Karpas-422 (cell line): Measurements from ENCODE around the gene ACAT2. TPM values are rescaled to one million over a fixed set of nuclear protein-coding genes. Genes with fewer than 3 reads are reported as not detected.
A peak's percentile ranks its signal among the peaks of the same experiment; 100 is the strongest.
"Not testable (repeated sequence)": the region's sequence is repeated elsewhere in the genome, so short reads cannot be mapped to it uniquely, and the experiment has no call there.

ENCODE experiments used
- DNase-seq: peaks from one replicate; pipeline ENCODE4 v3.0.0-alpha.2; 2015
- H2AFZ ChIP-seq: fragments of 200-600 bp; sonication (generic); 2 replicates; pipeline ENCODE4 v1.6.1; 2014; ENCODE audit warnings: antibody characterized with exemption, low read length, mixed read lengths
- H3K27ac ChIP-seq: fragments of 200-600 bp; sonication (generic); 2 replicates; pipeline ENCODE4 v1.5.1; 2014; ENCODE audit warnings: mild to moderate bottlenecking, low read length, moderate library complexity
- H3K27me3 ChIP-seq: fragments of 200-600 bp; sonication (generic); 2 replicates; pipeline ENCODE4 v1.6.1; 2014; ENCODE audit warnings: low read length, mixed read lengths
- H3K36me3 ChIP-seq: fragments of 200-600 bp; sonication (generic); 2 replicates; pipeline ENCODE4 v1.6.1; 2014; ENCODE audit warnings: low read length, mixed read lengths; ENCODE audit not compliant: insufficient read depth
- H3K4me1 ChIP-seq: fragments of 200-600 bp; sonication (generic); 2 replicates; pipeline ENCODE4 v1.6.1; 2014; ENCODE audit warnings: mild to moderate bottlenecking, low read length, mixed read lengths
- H3K4me2 ChIP-seq: fragments of 200-600 bp; sonication (generic); 2 replicates; pipeline ENCODE4 v1.6.1; 2014; ENCODE audit warnings: low read length, low read depth, mild to moderate bottlenecking; ENCODE audit not compliant: poor library complexity, severe bottlenecking
- H3K4me3 ChIP-seq: fragments of 200-600 bp; sonication (generic); 2 replicates; pipeline ENCODE4 v1.5.1; 2014; ENCODE audit warnings: mild to moderate bottlenecking, antibody characterized with exemption, low read length, mixed read lengths
- H3K79me2 ChIP-seq: fragments of 200-600 bp; sonication (generic); 2 replicates; pipeline ENCODE4 v1.6.1; 2014; ENCODE audit warnings: mild to moderate bottlenecking, low read length, mixed read lengths
- H3K9ac ChIP-seq: fragments of 200-600 bp; sonication (generic); 2 replicates; pipeline ENCODE4 v1.6.0; 2014; ENCODE audit warnings: low read length
- H3K9me2 ChIP-seq: fragments of 200-600 bp; sonication (generic), shearing (Covaris generic); replicated peaks from 2 replicates; pipeline ENCODE4 v1.6.0; 2014; ENCODE audit warnings: mild to moderate bottlenecking, low read length, moderate library complexity; ENCODE audit not compliant: insufficient read depth
- H3K9me3 ChIP-seq: fragments of 300-700, 200-600 bp; sonication (generic); 2 replicates; pipeline ENCODE4 v1.6.1; 2014; ENCODE audit warnings: low read length, mixed read lengths
- H4K20me1 ChIP-seq: fragments of 200-600 bp; sonication (generic); 2 replicates; pipeline ENCODE4 v1.6.1; 2014; ENCODE audit warnings: mild to moderate bottlenecking, antibody characterized with exemption, low read length, low read depth; ENCODE audit not compliant: insufficient read depth
- total RNA-seq: library from RNA; depleted of rRNA; stranded (reverse); fragments of >200 nt; shearing (Covaris generic); gene quantifications from 2 replicates; pipeline ENCODE4 v1.2.3, GENCODE V29; 2014; ENCODE audit warnings: low replicate concordance

ACAT2 gene
- total RNA-seq, 1 experiment from 2014 or later = 72.9 TPM

- Histone ChIP-seq H3K9me2 (no peaks in the 10 kb centered on the region), H3K4me2 (peak within 1 kb of the TSS; percentile 89), H3K9me3 (no peaks in the 10 kb centered on the region), H3K27ac (peak within 1 kb of the TSS; percentile 86), H2AFZ (0 out of 2 replicates have a peak within 1 kb of the TSS, but pooled peaks have one; percentile 62), H3K4me3 (peak within 1 kb of the TSS; percentile 88), H3K79me2 (peaks cover 92% of the 10 kb centered on the region), H3K4me1 (peaks cover 44% of the 10 kb centered on the region), H4K20me1 (peaks cover 44% of the 10 kb centered on the region), H3K36me3 (peaks cover 32% of the 10 kb centered on the region), H3K9ac (peak within 1 kb of the TSS; percentile 97), H3K27me3 (no peaks in the 10 kb centered on the region)
- peak; percentile 99 for DNase-seq
Measured at GRCh38 chr6:159726918-159727716, 34.7 kb upstream of the ACAT2 start, which contains the start of gene WTAP. Gene WTAP, plus strand, starts transcription at chr6:159727506. Its CDS starts 8,760 bp downstream, at chr6:159736266.

- peak overlapping the region; percentile 83 for H3K4me2 ChIP-seq
- H3K9me2 ChIP-seq = no peaks in the 10 kb centered on the region
- H4K20me1 ChIP-seq = peaks cover 51% of the 10 kb centered on the region
- H3K9me3 ChIP-seq = no peaks in the 10 kb centered on the region
- H3K4me1 ChIP-seq = peaks cover 45% of the 10 kb centered on the region
- peak overlapping the region; percentile 88 for H3K4me3 ChIP-seq
- peak; percentile 74 for DNase-seq
- H3K36me3 ChIP-seq = peaks cover 33% of the 10 kb centered on the region
- no peak overlapping the region for H2AFZ ChIP-seq
- peaks cover 92% of the 10 kb centered on the region for H3K79me2 ChIP-seq
- peak overlapping the region; percentile 72 for H3K27ac ChIP-seq
- peak overlapping the region; percentile 97 for H3K9ac ChIP-seq
- H3K27me3 ChIP-seq = no peaks in the 10 kb centered on the region
Measured at GRCh38 chr6:159727717-159728445, 34.0 kb upstream of the ACAT2 start.

DNA sequence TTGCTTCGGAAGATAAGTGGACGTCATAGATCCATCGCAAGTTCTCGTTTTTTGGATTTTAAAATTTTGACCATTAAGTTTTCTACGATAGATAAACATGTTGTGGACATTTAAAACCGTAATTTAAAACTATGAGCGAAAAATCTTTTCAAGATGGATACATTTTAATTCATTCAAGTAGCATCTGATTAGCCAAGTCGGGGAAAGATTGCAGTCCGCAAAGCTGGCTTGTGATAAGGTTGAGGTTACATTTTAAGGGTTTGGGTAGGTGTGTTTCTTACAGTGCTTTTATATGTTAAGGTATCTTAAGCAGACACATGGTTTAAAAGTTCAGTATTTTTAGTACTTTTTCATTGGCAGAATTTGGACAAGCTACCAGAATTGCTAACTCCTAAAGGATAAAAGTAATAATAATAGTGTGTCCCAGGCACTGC lies 33.3 kb upstream of the ACAT2 start:
- peaks cover 45% of the 10 kb centered on the region for H3K4me1 ChIP-seq
- peak; percentile 57 for DNase-seq
- H2AFZ ChIP-seq = no peak overlapping the region

DNA sequence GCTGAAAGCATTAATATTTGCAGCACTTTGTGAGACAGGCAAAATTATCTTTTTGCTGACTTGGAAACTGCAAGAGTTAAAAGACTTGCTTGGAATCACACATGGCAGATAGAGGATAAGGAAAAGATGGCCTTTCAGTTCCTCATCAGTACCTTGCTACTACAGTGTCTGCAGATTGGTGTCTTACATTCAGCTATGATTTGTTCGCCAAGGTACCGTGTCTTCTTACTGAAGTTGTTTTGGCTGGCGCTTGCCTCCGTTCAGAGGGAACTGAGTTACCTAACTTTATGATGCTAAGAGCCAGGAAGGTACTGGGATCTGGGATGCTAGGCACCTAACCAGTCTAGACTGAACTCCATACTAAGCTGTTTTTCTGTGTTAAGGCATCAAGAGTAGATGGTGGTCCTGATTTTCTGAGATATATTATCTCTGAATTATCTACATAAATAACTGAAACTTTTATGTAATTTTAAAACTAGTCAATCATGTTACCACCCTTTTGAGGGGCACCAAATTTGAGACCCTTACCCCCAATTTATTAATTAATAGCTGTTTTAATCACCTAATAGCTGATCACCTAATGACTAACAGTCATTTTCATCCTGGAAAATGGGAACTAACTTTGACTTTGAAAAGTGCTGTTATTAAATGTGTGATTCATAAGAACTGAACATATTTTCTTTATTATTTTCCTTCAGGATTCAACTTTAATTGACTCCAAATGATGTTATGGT lies 32.1 kb upstream of the ACAT2 start:
- no peaks in the 10 kb centered on the region for H3K9me2 ChIP-seq
- H3K9ac ChIP-seq = peak overlapping the region; percentile 97; the same call in 1 of the 2 replicates
- no peaks in the 10 kb centered on the region for H3K27me3 ChIP-seq
- H3K4me2 ChIP-seq = peak overlapping the region; percentile 83
- H3K4me1 ChIP-seq = peaks cover 52% of the 10 kb centered on the region
- peaks cover 59% of the 10 kb centered on the region for H4K20me1 ChIP-seq
- no peak for DNase-seq
- peak overlapping the region; percentile 72 for H3K27ac ChIP-seq
- peak overlapping the region; percentile 88 for H3K4me3 ChIP-seq
- H3K36me3 ChIP-seq = peaks cover 35% of the 10 kb centered on the region
- peaks cover 92% of the 10 kb centered on the region for H3K79me2 ChIP-seq
- H2AFZ ChIP-seq = no peak overlapping the region
- no peaks in the 10 kb centered on the region for H3K9me3 ChIP-seq

More for the DNA sequence above, 33.3 kb upstream of the ACAT2 start:
- Histone ChIP-seq H3K79me2 (peaks cover 92% of the 10 kb centered on the region), H3K27ac (peak overlapping the region; percentile 72), H4K20me1 (peaks cover 51% of the 10 kb centered on the region), H3K4me2 (peak overlapping the region; percentile 83), H3K4me3 (peak overlapping the region; percentile 88), H3K27me3 (no peaks in the 10 kb centered on the region), H3K9me3 (no peaks in the 10 kb centered on the region), H3K9ac (peak overlapping the region; percentile 97), H3K36me3 (peaks cover 33% of the 10 kb centered on the region), H3K9me2 (no peaks in the 10 kb centered on the region)

GRCh38 chr6:159730332-159730676 lies 31.5 kb upstream of the ACAT2 start:
- no peaks in the 10 kb centered on the region for H3K9me2 ChIP-seq
- H3K4me1 ChIP-seq = peaks cover 52% of the 10 kb centered on the region
- H3K27ac ChIP-seq = no peak overlapping the region; the same call in 1 of the 2 replicates
- H3K9ac ChIP-seq = no peak overlapping the region
- H3K4me3 ChIP-seq = 0 out of 2 replicates have a peak overlapping the region, but pooled peaks have one; percentile 88
- peaks cover 64% of the 10 kb centered on the region for H4K20me1 ChIP-seq
- no peaks in the 10 kb centered on the region for H3K27me3 ChIP-seq
- H2AFZ ChIP-seq = no peak overlapping the region
- no peak for DNase-seq
- H3K9me3 ChIP-seq = no peaks in the 10 kb centered on the region
- H3K79me2 ChIP-seq = peaks cover 92% of the 10 kb centered on the region
- H3K36me3 ChIP-seq = peaks cover 36% of the 10 kb centered on the region
- H3K4me2 ChIP-seq = peak overlapping the region; percentile 83

DNA sequence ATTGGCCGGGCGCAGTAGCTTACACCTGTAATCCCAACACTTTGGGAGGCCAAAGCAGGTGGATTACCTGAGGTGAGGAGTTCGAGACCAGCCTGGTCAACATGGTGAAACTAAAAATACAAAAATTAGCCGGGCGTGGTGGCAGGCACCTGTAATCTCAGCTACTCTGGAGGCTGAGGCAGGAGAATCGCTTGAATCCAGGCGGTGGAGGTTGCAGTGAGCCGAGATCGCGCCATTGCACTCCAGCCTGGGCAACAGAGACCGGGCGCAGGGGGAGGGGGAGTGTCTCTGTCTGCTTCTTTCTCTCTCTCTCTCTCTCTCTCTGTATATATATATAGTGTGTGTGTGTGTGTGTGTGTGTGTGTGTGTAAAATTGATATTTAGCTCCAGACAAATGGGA lies 29.3 kb upstream of the ACAT2 start:
- not testable (repeated sequence) for H3K4me3 ChIP-seq, H3K9me3 ChIP-seq, H3K9ac ChIP-seq, H3K27ac ChIP-seq, H3K27me3 ChIP-seq, H3K9me2 ChIP-seq, H3K4me2 ChIP-seq, DNase-seq, H2AFZ ChIP-seq
- Histone ChIP-seq H3K79me2 (peaks cover 100% of the 10 kb centered on the region), H4K20me1 (peaks cover 78% of the 10 kb centered on the region), H3K4me1 (peaks cover 55% of the 10 kb centered on the region), H3K36me3 (peaks cover 48% of the 10 kb centered on the region)

- peaks cover 52% of the 10 kb centered on the region for H3K36me3 ChIP-seq
Measured at GRCh38 chr6:159733395-159733794, 28.4 kb upstream of the ACAT2 start.

More at GRCh38 chr6:159733395-159733794, 28.4 kb upstream of the ACAT2 start:
- H3K27ac ChIP-seq, H3K4me2 ChIP-seq, H3K9me3 ChIP-seq, DNase-seq, H3K27me3 ChIP-seq, H2AFZ ChIP-seq, H3K9me2 ChIP-seq, H3K9ac ChIP-seq, H3K4me3 ChIP-seq: not testable (repeated sequence)
- Histone ChIP-seq H3K79me2 (peaks cover 100% of the 10 kb centered on the region), H3K4me1 (peaks cover 61% of the 10 kb centered on the region), H4K20me1 (peaks cover 80% of the 10 kb centered on the region)
